ENCODE data around the gene VCX3B.
"Not testable (repeated sequence)": the region's sequence is repeated elsewhere in the genome, so short reads cannot be mapped to it uniquely, and the experiment has no call there.

VCX3B gene

DNA sequence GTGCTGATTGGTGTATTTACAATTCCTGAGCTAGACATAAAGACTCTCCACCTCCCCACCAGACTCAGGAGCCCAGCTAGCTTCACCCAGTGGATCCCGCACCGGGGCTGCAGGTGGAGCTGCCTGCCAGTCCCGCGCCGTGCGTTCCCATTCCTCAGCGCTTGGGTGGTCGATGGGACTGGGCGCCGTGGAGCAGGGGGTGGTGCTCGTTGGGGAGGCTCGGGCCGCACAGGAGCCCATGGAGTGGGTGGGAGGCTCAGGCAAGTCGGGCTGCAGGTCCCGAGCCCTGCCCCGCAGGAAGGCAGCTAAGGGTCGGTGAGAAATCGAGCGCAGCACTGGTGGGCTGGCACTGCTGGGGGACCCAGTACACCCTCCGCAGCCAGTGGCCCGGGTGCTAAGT is 12.3 kb upstream of the VCX3B start:
- H3K4me1 ChIP-seq (ENCODE audit: control insufficient read depth, insufficient read depth, low read depth, low read length); H2AK5ac ChIP-seq (ENCODE audit: low read length, severe bottlenecking); H3K4me2 ChIP-seq (ENCODE audit: low read length, poor library complexity, severe bottlenecking); H3K4ac ChIP-seq (ENCODE audit: low read depth in 1 of 2, low read length in 2 of 2); H2BK5ac ChIP-seq (ENCODE audit: low read depth, low read length, poor library complexity, severe bottlenecking); H3K79me1 ChIP-seq (replicated peaks; ENCODE audit: low read length, poor library complexity, severe bottlenecking); H2AFZ ChIP-seq (ENCODE audit: low read depth, low read length); H4K91ac ChIP-seq (ENCODE audit: low read length); H2BK120ac ChIP-seq (ENCODE audit: low read depth, low read length); H3K36me3 ChIP-seq (ENCODE audit: control insufficient read depth in 1 of 2, insufficient read depth in 2 of 2, low read depth in 1 of 2, low read length in 2 of 2); H3K27ac ChIP-seq (ENCODE audit: low read length, poor library complexity, severe bottlenecking); H3K18ac ChIP-seq (ENCODE audit: low read depth in 1 of 2, low read length in 2 of 2); H2BK15ac ChIP-seq (ENCODE audit: low read depth, poor library complexity, severe bottlenecking); H3K27me3 ChIP-seq (ENCODE audit: control insufficient read depth in 1 of 2, insufficient read depth in 1 of 2, low read length in 2 of 2); H3K14ac ChIP-seq (ENCODE audit: low read length in 2 of 2); H4K8ac ChIP-seq (ENCODE audit: low read length); H3K4me3 ChIP-seq (ENCODE audit: insufficient read depth in 1 of 2, low read depth in 1 of 2, low read length in 2 of 2); H2BK12ac ChIP-seq (ENCODE audit: low read length in 2 of 2); DNase-seq; H3K23ac ChIP-seq (ENCODE audit: low read length in 2 of 2); H3K9ac ChIP-seq (ENCODE audit: low read length); H3K9me3 ChIP-seq (ENCODE audit: control insufficient read depth, low read length): not testable (repeated sequence)
- WGBS: 100% methylated on average over 4 of the region's 21 CpGs

DNA sequence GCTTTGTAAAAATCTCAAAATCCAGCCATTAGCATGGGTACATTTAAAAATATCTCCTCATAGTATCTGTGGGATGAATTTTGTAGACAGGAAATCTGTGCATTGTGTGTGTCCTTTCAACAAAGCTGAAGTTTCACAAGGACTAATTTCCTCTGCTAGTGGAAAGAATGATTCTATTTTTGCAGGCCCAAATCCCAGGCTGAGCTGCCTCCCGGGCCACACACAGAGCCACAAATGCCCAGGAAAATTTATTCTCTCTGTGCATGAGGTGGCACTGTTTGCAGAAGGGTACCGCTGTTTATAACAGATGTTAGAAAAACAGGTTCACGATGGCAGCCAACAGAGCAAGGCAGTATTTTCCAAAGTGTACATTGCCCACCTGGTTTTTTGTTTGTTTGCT is 11.0 kb upstream of the VCX3B start:
- Histone ChIP-seq H2AFZ (ENCODE audit: low read depth, low read length) (no peak overlapping the region), H3K9ac (ENCODE audit: low read length) (no peak overlapping the region), H3K23ac (ENCODE audit: low read length in 2 of 2) (no peak overlapping the region), H3K27me3 (ENCODE audit: control insufficient read depth in 1 of 2, insufficient read depth in 1 of 2, low read length in 2 of 2) (no peaks in the 10 kb centered on the region), H3K18ac (ENCODE audit: low read depth in 1 of 2, low read length in 2 of 2) (no peak overlapping the region), H4K91ac (ENCODE audit: low read length) (no peak overlapping the region), H2BK15ac (ENCODE audit: low read depth, poor library complexity, severe bottlenecking) (no peak overlapping the region), H2AK5ac (ENCODE audit: low read length, severe bottlenecking) (no peak overlapping the region), H3K14ac (ENCODE audit: low read length in 2 of 2) (no peak overlapping the region), H3K4ac (ENCODE audit: low read depth in 1 of 2, low read length in 2 of 2) (no peak overlapping the region), H2BK12ac (ENCODE audit: low read length in 2 of 2) (no peak overlapping the region), H3K27ac (ENCODE audit: low read length, poor library complexity, severe bottlenecking) (no peak overlapping the region), H3K4me2 (ENCODE audit: low read length, poor library complexity, severe bottlenecking) (no peak overlapping the region), H3K4me1 (ENCODE audit: control insufficient read depth, insufficient read depth, low read depth, low read length) (no peaks in the 10 kb centered on the region), H3K36me3 (ENCODE audit: control insufficient read depth in 1 of 2, insufficient read depth in 2 of 2, low read depth in 1 of 2, low read length in 2 of 2) (no peaks in the 10 kb centered on the region), H3K9me3 (ENCODE audit: control insufficient read depth, low read length) (no peaks in the 10 kb centered on the region), H2BK5ac (ENCODE audit: low read depth, low read length, poor library complexity, severe bottlenecking) (no peak overlapping the region), H3K4me3 (ENCODE audit: insufficient read depth in 1 of 2, low read depth in 1 of 2, low read length in 2 of 2) (no peak overlapping the region), H2BK120ac (ENCODE audit: low read depth, low read length) (no peak overlapping the region), H4K8ac (ENCODE audit: low read length) (no peak overlapping the region), H3K79me1 (replicated peaks; ENCODE audit: low read length, poor library complexity, severe bottlenecking) (no peaks in the 10 kb centered on the region)
- DNase-seq: no peak
- 85% methylated on average over 3 of the region's 3 CpGs for WGBS

DNA sequence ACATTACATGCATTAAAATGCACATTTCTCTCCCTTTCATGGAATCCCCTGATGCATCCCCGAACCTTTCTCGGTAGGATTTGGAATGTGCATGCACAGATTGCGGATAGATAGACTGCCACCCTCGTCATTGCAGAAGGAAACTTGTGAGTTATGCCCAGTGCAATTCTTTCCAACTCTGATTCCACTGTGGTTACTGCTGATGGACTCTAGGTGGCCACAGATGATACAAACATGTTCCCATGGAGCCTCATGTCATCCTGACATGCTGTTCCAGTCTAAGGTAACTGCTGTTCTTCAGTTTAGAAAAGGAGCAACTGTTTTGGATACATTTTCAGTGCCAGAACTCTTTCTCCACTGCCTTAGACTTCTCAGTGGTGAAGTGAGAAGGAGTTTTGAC is 9.1 kb upstream of the VCX3B start:
- Histone ChIP-seq H2BK15ac (ENCODE audit: low read depth, poor library complexity, severe bottlenecking) (no peak overlapping the region), H3K4me3 (ENCODE audit: insufficient read depth in 1 of 2, low read depth in 1 of 2, low read length in 2 of 2) (no peak overlapping the region), H3K4me1 (ENCODE audit: control insufficient read depth, insufficient read depth, low read depth, low read length) (no peaks in the 10 kb centered on the region), H3K4ac (ENCODE audit: low read depth in 1 of 2, low read length in 2 of 2) (no peak overlapping the region), H3K18ac (ENCODE audit: low read depth in 1 of 2, low read length in 2 of 2) (no peak overlapping the region), H2BK5ac (ENCODE audit: low read depth, low read length, poor library complexity, severe bottlenecking) (no peak overlapping the region), H3K4me2 (ENCODE audit: low read length, poor library complexity, severe bottlenecking) (no peak overlapping the region), H2BK120ac (ENCODE audit: low read depth, low read length) (no peak overlapping the region), H3K36me3 (ENCODE audit: control insufficient read depth in 1 of 2, insufficient read depth in 2 of 2, low read depth in 1 of 2, low read length in 2 of 2) (no peaks in the 10 kb centered on the region), H3K14ac (ENCODE audit: low read length in 2 of 2) (no peak overlapping the region), H3K9me3 (ENCODE audit: control insufficient read depth, low read length) (no peaks in the 10 kb centered on the region), H3K27me3 (ENCODE audit: control insufficient read depth in 1 of 2, insufficient read depth in 1 of 2, low read length in 2 of 2) (no peaks in the 10 kb centered on the region), H4K91ac (ENCODE audit: low read length) (no peak overlapping the region), H2AK5ac (ENCODE audit: low read length, severe bottlenecking) (no peak overlapping the region), H2AFZ (ENCODE audit: low read depth, low read length) (no peak overlapping the region), H4K8ac (ENCODE audit: low read length) (no peak overlapping the region), H3K23ac (ENCODE audit: low read length in 2 of 2) (no peak overlapping the region), H3K27ac (ENCODE audit: low read length, poor library complexity, severe bottlenecking) (no peak overlapping the region), H3K9ac (ENCODE audit: low read length) (no peak overlapping the region), H3K79me1 (replicated peaks; ENCODE audit: low read length, poor library complexity, severe bottlenecking) (no peaks in the 10 kb centered on the region), H2BK12ac (ENCODE audit: low read length in 2 of 2) (no peak overlapping the region)
- 87% methylated on average over 4 of the region's 4 CpGs for WGBS
- DNase-seq: no peak

DNA sequence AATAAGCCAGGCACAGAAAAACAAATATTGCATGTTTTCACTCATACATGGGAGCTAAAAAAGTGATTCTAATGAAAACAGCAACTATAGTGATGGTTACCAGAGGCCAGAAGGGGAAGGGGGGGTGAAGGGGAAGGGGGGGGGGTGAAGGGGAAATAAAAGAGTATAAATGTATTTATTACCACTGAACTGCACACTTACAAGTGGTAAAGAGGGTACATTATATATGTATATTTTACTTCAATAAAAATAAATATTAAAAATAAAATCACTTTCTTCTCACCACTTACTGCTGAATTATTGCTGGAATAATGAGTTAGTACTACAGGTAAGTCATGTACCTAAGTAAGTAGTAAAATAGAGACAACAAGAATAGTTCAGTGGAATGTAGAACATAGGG is 2.1 kb upstream of the VCX3B start:
- Histone ChIP-seq H3K9me3 (ENCODE audit: control insufficient read depth, low read length) (no peaks in the 10 kb centered on the region), H2AFZ (ENCODE audit: low read depth, low read length) (no peak overlapping the region), H2BK5ac (ENCODE audit: low read depth, low read length, poor library complexity, severe bottlenecking) (no peak overlapping the region), H4K91ac (ENCODE audit: low read length) (no peak overlapping the region), H3K4ac (ENCODE audit: low read depth in 1 of 2, low read length in 2 of 2) (no peak overlapping the region), H3K4me3 (ENCODE audit: insufficient read depth in 1 of 2, low read depth in 1 of 2, low read length in 2 of 2) (no peak overlapping the region), H2BK120ac (ENCODE audit: low read depth, low read length) (no peak overlapping the region), H3K4me2 (ENCODE audit: low read length, poor library complexity, severe bottlenecking) (no peak overlapping the region), H4K8ac (ENCODE audit: low read length) (no peak overlapping the region), H3K36me3 (ENCODE audit: control insufficient read depth in 1 of 2, insufficient read depth in 2 of 2, low read depth in 1 of 2, low read length in 2 of 2) (no peaks in the 10 kb centered on the region), H2AK5ac (ENCODE audit: low read length, severe bottlenecking) (no peak overlapping the region), H3K4me1 (ENCODE audit: control insufficient read depth, insufficient read depth, low read depth, low read length) (no peaks in the 10 kb centered on the region), H3K79me1 (replicated peaks; ENCODE audit: low read length, poor library complexity, severe bottlenecking) (no peaks in the 10 kb centered on the region), H3K23ac (ENCODE audit: low read length in 2 of 2) (no peak overlapping the region), H3K27ac (ENCODE audit: low read length, poor library complexity, severe bottlenecking) (no peak overlapping the region), H2BK12ac (ENCODE audit: low read length in 2 of 2) (no peak overlapping the region), H2BK15ac (ENCODE audit: low read depth, poor library complexity, severe bottlenecking) (no peak overlapping the region), H3K27me3 (ENCODE audit: control insufficient read depth in 1 of 2, insufficient read depth in 1 of 2, low read length in 2 of 2) (no peaks in the 10 kb centered on the region), H3K14ac (ENCODE audit: low read length in 2 of 2) (no peak overlapping the region), H3K9ac (ENCODE audit: low read length) (no peak overlapping the region), H3K18ac (ENCODE audit: low read depth in 1 of 2, low read length in 2 of 2) (no peak overlapping the region)
- no peak for DNase-seq
